ENCODE data around the gene SCUBE1.

The SCUBE1 gene

DNA sequence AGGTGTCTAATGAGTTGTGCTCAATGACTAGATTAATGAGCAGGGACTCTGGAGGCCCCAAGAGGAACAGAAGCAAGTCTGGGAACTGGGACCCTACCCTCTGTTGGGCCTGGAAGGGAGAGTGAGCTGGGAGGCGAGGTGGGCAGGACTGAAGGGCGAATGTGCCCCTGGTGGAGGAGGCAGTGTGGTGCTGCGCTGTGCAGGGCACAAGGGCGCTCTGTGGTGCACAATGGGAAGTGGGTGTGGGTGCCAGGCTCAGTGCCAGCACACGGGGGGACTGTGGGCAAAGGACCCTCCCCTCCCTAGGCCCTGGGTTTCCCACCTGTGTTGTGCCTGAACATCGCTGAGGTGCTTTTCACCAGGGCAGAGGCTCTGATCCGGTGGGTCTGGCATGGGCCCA, 98.8 kb downstream of the SCUBE1 start:
- H2BK120ac ChIP-seq (ENCODE audit: low read depth, low read length) = no peak overlapping the region
- WGBS, 2 donors (ENCODE audit: extremely low coverage in 2 of 2, insufficient read length in 2 of 2, insufficient replicate concordance in 1 of 2) = no CpG with 5 or more reads among the region's 7 CpGs
- H3K79me1 ChIP-seq (ENCODE audit: low read depth, low read length) = no peaks in the 10 kb centered on the region
- no peak overlapping the region for H2BK15ac ChIP-seq (ENCODE audit: low read length)
- H3K27me3 ChIP-seq (ENCODE audit: control insufficient read depth in 3 of 3, insufficient read depth in 3 of 3, low read depth in 1 of 3, low read length in 3 of 3) = peaks cover 0 to 64% (median 0%) of the 10 kb centered on the region in 3 experiments
- peak overlapping the region; percentile 59 for H3K18ac ChIP-seq (ENCODE audit: low read length)
- H3K36me3 ChIP-seq (replicated peaks in 1 of 2; ENCODE audit: control insufficient read depth in 2 of 2, insufficient read depth in 2 of 2, low read length in 2 of 2) = peaks cover 0 to 12% of the 10 kb centered on the region in 2 donors
- H3K4me2 ChIP-seq (ENCODE audit: insufficient read depth, low read length, poor library complexity, severe bottlenecking) = no peak overlapping the region
- H3K14ac ChIP-seq (ENCODE audit: low read length) = no peak overlapping the region
- H3K9me3 ChIP-seq (replicated peaks in 1 of 2; ENCODE audit: control insufficient read depth in 2 of 2, insufficient read depth in 1 of 2, low read depth in 1 of 2, low read length in 2 of 2) = no peaks in the 10 kb centered on the region
- H3K23ac ChIP-seq (ENCODE audit: low read depth, low read length, poor library complexity) = no peak overlapping the region
- H4K91ac ChIP-seq (ENCODE audit: low read depth, low read length, poor library complexity) = no peak overlapping the region
- H2BK5ac ChIP-seq (ENCODE audit: low read length) = no peak overlapping the region
- H4K8ac ChIP-seq (ENCODE audit: low read depth, low read length) = no peak overlapping the region
- DNase-seq (ENCODE audit: low spot score) = no peak
- no peak overlapping the region for H2AFZ ChIP-seq (ENCODE audit: low read length)
- H2AK5ac ChIP-seq (ENCODE audit: low read depth, low read length) = peak overlapping the region; percentile 51
- peak overlapping the region; percentile 82 for H2BK12ac ChIP-seq (ENCODE audit: low read length)
- H3K4me1 ChIP-seq (ENCODE audit: control insufficient read depth in 2 of 2, insufficient read depth in 1 of 2, low read depth in 1 of 2, low read length in 2 of 2) = peaks cover 0 to 17% of the 10 kb centered on the region in 2 donors
- H3K4me3 ChIP-seq (ENCODE audit: low read length in 2 of 2) = no peak overlapping the region
- H3K4ac ChIP-seq (ENCODE audit: low read length) = no peak overlapping the region
- H3K9ac ChIP-seq (ENCODE audit: low read depth, low read length, poor library complexity) = no peak overlapping the region
- no peak overlapping the region for H3K27ac ChIP-seq (replicated peaks; ENCODE audit: low read length)

DNA sequence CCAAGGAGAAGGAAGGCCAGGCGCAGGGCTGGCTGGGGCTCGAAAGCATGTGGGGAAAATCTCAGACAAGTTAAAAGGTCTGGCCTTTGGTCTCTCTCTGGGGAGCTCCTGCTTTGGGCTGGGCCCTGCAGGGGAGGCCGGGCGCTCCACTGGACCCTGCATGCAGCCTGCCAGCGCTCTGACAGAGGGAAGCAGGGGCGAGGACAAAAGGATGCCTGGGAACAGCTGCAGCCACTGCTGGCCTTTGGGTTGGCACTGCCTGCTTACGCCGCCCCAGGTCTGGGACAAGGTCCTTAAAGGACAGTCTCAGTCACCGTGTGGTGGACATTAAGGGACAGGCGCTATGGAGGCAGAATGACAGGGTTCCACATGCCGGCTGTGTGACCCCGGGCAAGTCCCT, 99.8 kb downstream of the SCUBE1 start:
- H3K4me3 ChIP-seq (ENCODE audit: low read length in 2 of 2) = no peak overlapping the region
- no CpG with 5 or more reads among the region's 12 CpGs for WGBS, 2 donors (ENCODE audit: extremely low coverage in 2 of 2, insufficient read length in 2 of 2, insufficient replicate concordance in 1 of 2)
- no peaks in the 10 kb centered on the region for H3K9me3 ChIP-seq (replicated peaks in 1 of 2; ENCODE audit: control insufficient read depth in 2 of 2, insufficient read depth in 1 of 2, low read depth in 1 of 2, low read length in 2 of 2)
- no peaks in the 10 kb centered on the region for H3K79me1 ChIP-seq (ENCODE audit: low read depth, low read length)
- no peak overlapping the region for H4K8ac ChIP-seq (ENCODE audit: low read depth, low read length)
- H3K36me3 ChIP-seq (replicated peaks in 1 of 2; ENCODE audit: control insufficient read depth in 2 of 2, insufficient read depth in 2 of 2, low read length in 2 of 2) = peaks cover 0 to 21% of the 10 kb centered on the region in 2 donors
- H3K23ac ChIP-seq (ENCODE audit: low read depth, low read length, poor library complexity) = no peak overlapping the region
- no peak overlapping the region for H2AFZ ChIP-seq (ENCODE audit: low read length)
- no peak overlapping the region for H2BK15ac ChIP-seq (ENCODE audit: low read length)
- no peak overlapping the region for H2AK5ac ChIP-seq (ENCODE audit: low read depth, low read length)
- H3K4me2 ChIP-seq (ENCODE audit: insufficient read depth, low read length, poor library complexity, severe bottlenecking) = no peak overlapping the region
- no peak overlapping the region for H2BK120ac ChIP-seq (ENCODE audit: low read depth, low read length)
- peak overlapping the region; percentile 0 for H3K9ac ChIP-seq (ENCODE audit: low read depth, low read length, poor library complexity)
- H3K14ac ChIP-seq (ENCODE audit: low read length) = peak overlapping the region; percentile 67
- no peak overlapping the region for H2BK12ac ChIP-seq (ENCODE audit: low read length)
- peaks cover 0 to 64% (median 0%) of the 10 kb centered on the region in 3 experiments for H3K27me3 ChIP-seq (ENCODE audit: control insufficient read depth in 3 of 3, insufficient read depth in 3 of 3, low read depth in 1 of 3, low read length in 3 of 3)
- DNase-seq (ENCODE audit: low spot score) = no peak
- H3K4ac ChIP-seq (ENCODE audit: low read length) = no peak overlapping the region
- H2BK5ac ChIP-seq (ENCODE audit: low read length) = peak overlapping the region; percentile 43
- H3K4me1 ChIP-seq (ENCODE audit: control insufficient read depth in 2 of 2, insufficient read depth in 1 of 2, low read depth in 1 of 2, low read length in 2 of 2) = peaks cover 0 to 17% of the 10 kb centered on the region in 2 donors
- peak overlapping the region; percentile 28 for H3K18ac ChIP-seq (ENCODE audit: low read length)
- H4K91ac ChIP-seq (ENCODE audit: low read depth, low read length, poor library complexity) = no peak overlapping the region
- H3K27ac ChIP-seq (replicated peaks; ENCODE audit: low read length) = no peak overlapping the region

DNA sequence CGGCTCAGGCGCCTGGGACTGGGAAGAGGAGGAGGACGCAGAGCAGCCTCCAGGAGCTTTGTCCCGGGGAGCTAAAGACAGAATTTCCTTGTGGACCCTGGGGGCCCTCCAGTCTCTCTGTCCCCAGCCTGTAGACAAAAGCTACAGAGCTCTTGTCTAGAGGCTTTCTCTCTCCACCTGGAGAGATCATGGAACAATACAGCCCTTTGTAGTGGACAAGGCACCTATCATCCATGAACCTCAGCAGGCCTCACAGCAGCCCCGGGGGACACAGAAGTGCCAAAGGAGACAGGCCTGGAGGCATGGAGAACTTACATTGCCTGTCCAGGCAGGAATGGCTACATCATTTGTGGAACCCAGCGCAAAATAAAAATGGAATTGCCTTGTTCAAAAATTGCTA, 100.5 kb downstream of the SCUBE1 start:
- Histone ChIP-seq H3K14ac (ENCODE audit: low read length) (no peak overlapping the region), H3K18ac (ENCODE audit: low read length) (peak overlapping the region; percentile 79), H3K4me3 (ENCODE audit: low read length in 2 of 2) (no peak overlapping the region), H3K36me3 (replicated peaks in 1 of 2; ENCODE audit: control insufficient read depth in 2 of 2, insufficient read depth in 2 of 2, low read length in 2 of 2) (peaks cover 0 to 27% of the 10 kb centered on the region in 2 donors), H3K9me3 (replicated peaks in 1 of 2; ENCODE audit: control insufficient read depth in 2 of 2, insufficient read depth in 1 of 2, low read depth in 1 of 2, low read length in 2 of 2) (no peaks in the 10 kb centered on the region), H2BK12ac (ENCODE audit: low read length) (no peak overlapping the region), H2AK5ac (ENCODE audit: low read depth, low read length) (no peak overlapping the region), H4K8ac (ENCODE audit: low read depth, low read length) (no peak overlapping the region), H4K91ac (ENCODE audit: low read depth, low read length, poor library complexity) (no peak overlapping the region), H3K9ac (ENCODE audit: low read depth, low read length, poor library complexity) (no peak overlapping the region), H3K27ac (replicated peaks; ENCODE audit: low read length) (no peak overlapping the region), H3K23ac (ENCODE audit: low read depth, low read length, poor library complexity) (no peak overlapping the region), H3K4me2 (ENCODE audit: insufficient read depth, low read length, poor library complexity, severe bottlenecking) (no peak overlapping the region), H3K79me1 (ENCODE audit: low read depth, low read length) (no peaks in the 10 kb centered on the region), H3K27me3 (ENCODE audit: control insufficient read depth in 3 of 3, insufficient read depth in 3 of 3, low read depth in 1 of 3, low read length in 3 of 3) (peaks cover 0 to 67% (median 0%) of the 10 kb centered on the region in 3 experiments), H2AFZ (ENCODE audit: low read length) (no peak overlapping the region), H3K4ac (ENCODE audit: low read length) (no peak overlapping the region), H3K4me1 (ENCODE audit: control insufficient read depth in 2 of 2, insufficient read depth in 1 of 2, low read depth in 1 of 2, low read length in 2 of 2) (peaks cover 0 to 17% of the 10 kb centered on the region in 2 donors), H2BK120ac (ENCODE audit: low read depth, low read length) (no peak overlapping the region), H2BK5ac (ENCODE audit: low read length) (peak overlapping the region; percentile 43), H2BK15ac (ENCODE audit: low read length) (no peak overlapping the region)
- WGBS, 2 donors (ENCODE audit: extremely low coverage in 2 of 2, insufficient read length in 2 of 2, insufficient replicate concordance in 1 of 2) = no CpG with 5 or more reads among the region's 6 CpGs
- no peak for DNase-seq (ENCODE audit: low spot score)

DNA sequence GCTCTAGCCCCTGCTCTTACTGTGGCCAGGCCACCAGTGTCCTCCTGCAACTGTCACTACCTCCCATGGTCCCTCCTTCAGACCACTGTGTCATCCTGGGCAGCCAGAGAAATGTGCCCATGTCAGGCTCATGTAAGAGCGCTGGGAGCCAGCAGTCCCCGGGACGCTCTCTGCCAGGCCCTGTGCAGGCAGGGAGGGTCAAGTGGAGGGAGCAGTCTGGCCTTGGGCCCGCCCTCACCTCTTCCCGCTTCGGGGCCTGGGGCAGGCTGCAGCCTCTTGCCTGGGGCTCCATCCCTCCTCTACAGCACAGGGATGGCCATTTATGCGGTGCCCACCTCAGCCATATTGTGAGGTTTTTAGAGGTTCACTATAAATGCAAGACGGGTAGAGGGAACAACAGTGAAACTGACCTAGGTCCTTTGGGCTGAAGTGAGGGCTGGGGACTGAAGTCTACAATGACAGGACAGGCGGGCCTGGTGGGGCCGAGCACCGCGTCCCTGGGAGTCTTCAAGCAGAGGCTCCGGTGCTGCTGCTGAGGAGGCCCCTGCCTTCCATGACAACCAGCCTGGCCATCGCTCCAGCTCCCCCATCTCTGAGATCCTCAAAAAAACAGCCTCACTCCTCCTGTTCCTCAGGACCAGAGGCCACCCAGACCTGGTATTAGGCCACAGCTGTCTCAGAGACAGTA, 101.3 kb downstream of the SCUBE1 start:
- peak overlapping the region; percentile 61 for H2AK5ac ChIP-seq (ENCODE audit: low read depth, low read length)
- peak overlapping the region; percentile 10 for H4K8ac ChIP-seq (ENCODE audit: low read depth, low read length)
- no peaks in the 10 kb centered on the region for H3K79me1 ChIP-seq (ENCODE audit: low read depth, low read length)

More for the DNA sequence above, 101.3 kb downstream of the SCUBE1 start:
- Histone ChIP-seq H3K4me3 (ENCODE audit: low read length in 2 of 2) (peak overlapping the region in 1 of 2 donors; percentile 10), H2BK12ac (ENCODE audit: low read length) (no peak overlapping the region), H3K14ac (ENCODE audit: low read length) (peak overlapping the region; percentile 89), H3K18ac (ENCODE audit: low read length) (peak overlapping the region; percentile 80), H2AFZ (ENCODE audit: low read length) (no peak overlapping the region), H3K4ac (ENCODE audit: low read length) (no peak overlapping the region), H2BK120ac (ENCODE audit: low read depth, low read length) (no peak overlapping the region), H3K4me1 (ENCODE audit: control insufficient read depth in 2 of 2, insufficient read depth in 1 of 2, low read depth in 1 of 2, low read length in 2 of 2) (peaks cover 0 to 17% of the 10 kb centered on the region in 2 donors), H3K27ac (replicated peaks; ENCODE audit: low read length) (no peak overlapping the region), H3K4me2 (ENCODE audit: insufficient read depth, low read length, poor library complexity, severe bottlenecking) (no peak overlapping the region), H2BK5ac (ENCODE audit: low read length) (peak overlapping the region; percentile 48), H3K27me3 (ENCODE audit: control insufficient read depth in 3 of 3, insufficient read depth in 3 of 3, low read depth in 1 of 3, low read length in 3 of 3) (peaks cover 0 to 60% (median 0%) of the 10 kb centered on the region in 3 experiments), H4K91ac (ENCODE audit: low read depth, low read length, poor library complexity) (no peak overlapping the region), H3K23ac (ENCODE audit: low read depth, low read length, poor library complexity) (peak overlapping the region; percentile 55), H3K9ac (ENCODE audit: low read depth, low read length, poor library complexity) (peak overlapping the region; percentile 12), H3K36me3 (replicated peaks in 1 of 2; ENCODE audit: control insufficient read depth in 2 of 2, insufficient read depth in 2 of 2, low read length in 2 of 2) (peaks cover 0 to 31% of the 10 kb centered on the region in 2 donors), H2BK15ac (ENCODE audit: low read length) (no peak overlapping the region), H3K9me3 (replicated peaks in 1 of 2; ENCODE audit: control insufficient read depth in 2 of 2, insufficient read depth in 1 of 2, low read depth in 1 of 2, low read length in 2 of 2) (no peaks in the 10 kb centered on the region)
- no peak for DNase-seq (ENCODE audit: low spot score)
- no CpG with 5 or more reads among the region's 14 CpGs for WGBS, 2 donors (ENCODE audit: extremely low coverage in 2 of 2, insufficient read length in 2 of 2, insufficient replicate concordance in 1 of 2)

All from neuronal stem cell (in vitro differentiated cells).